GM18867 (cell line): ENCODE results near the gene MEA1.
"Not testable (repeated sequence)": the region's sequence is repeated elsewhere in the genome, so short reads cannot be mapped to it uniquely, and the experiment has no call there.

Experiments used
- ATAC-seq: cut with Tn5 transposase; IDR thresholded peaks from one replicate; pipeline ENCODE4 v1.9.1; 2021; ENCODE audit warnings: mild to moderate bottlenecking, moderate library complexity; ENCODE audit not compliant: unreplicated experiment

The MEA1 gene

GRCh38 chr6:43013097-43013842, 476 bp downstream of the MEA1 start:
- ATAC-seq, result peak; percentile 6

- ATAC-seq, result no peak
Measured at GRCh38 chr6:43012364-43012763, 1.4 kb downstream of the MEA1 start.

GRCh38 chr6:43011207-43011606, 2.5 kb downstream of the MEA1 start:
- ATAC-seq, result no peak

DNA sequence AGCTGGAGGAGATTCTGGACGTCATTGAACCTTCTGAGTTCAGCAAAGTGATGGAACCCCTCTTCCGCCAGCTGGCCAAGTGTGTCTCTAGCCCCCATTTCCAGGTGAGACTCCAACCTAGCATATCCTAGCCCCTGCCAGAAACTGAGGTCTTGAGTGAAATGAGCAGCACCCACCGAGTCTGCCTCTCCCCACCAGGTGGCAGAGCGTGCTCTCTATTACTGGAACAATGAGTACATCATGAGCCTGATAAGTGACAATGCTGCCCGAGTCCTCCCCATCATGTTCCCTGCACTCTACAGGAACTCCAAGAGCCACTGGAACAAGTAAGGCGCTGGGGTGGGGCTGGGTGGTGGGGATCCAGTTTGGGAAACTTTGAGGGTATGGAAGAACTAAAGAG, 4.6 kb downstream of the MEA1 start:
- ATAC-seq, result no peak

GRCh38 chr6:43007126-43007525, 6.6 kb downstream of the MEA1 start:
- no peak for ATAC-seq

- no peak for ATAC-seq
Measured at GRCh38 chr6:43006251-43006650, 7.5 kb downstream of the MEA1 start.

DNA sequence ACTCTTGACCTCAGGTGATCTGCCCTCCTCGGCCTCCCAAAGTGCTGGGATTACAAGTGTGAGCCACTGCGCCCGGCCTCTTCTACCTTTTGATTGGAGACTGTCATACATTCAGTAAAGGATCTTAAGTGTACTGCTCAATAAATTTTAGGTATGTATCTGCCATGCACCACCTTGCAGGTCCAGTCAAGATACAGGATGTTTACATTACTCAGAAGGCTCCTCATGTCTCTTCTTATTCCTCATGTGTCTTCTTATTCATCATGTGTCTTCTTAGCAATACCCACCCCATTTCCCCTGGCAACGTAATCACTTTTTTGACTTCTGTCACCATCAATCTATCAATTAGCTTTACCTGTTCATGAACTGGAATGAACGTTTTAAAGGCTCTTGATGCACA, 7.9 kb downstream of the MEA1 start:
- ATAC-seq, result no peak

DNA sequence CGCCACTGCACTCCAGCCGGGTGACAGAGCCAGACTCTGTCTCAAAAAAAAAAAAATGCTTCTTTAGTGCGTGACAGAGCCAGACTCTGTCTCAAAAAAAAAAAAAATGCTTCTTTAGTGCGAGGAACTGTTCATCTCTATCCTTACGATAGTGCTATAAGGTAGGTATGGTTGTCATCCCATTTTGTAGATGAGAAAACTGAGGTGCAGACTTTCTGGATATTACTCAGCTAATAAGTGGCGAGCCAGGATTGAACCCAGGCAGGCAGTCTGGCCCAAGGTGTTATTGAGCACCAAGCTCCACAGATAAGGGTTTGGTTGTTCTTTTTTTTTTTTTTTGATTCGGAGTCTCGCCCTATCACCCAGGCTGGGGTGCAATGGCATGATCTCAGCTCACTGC, 11.9 kb downstream of the MEA1 start:
- no peak for ATAC-seq

GRCh38 chr6:42998205-42998604, 15.5 kb downstream of the MEA1 start:
- ATAC-seq, result not testable (repeated sequence)

DNA sequence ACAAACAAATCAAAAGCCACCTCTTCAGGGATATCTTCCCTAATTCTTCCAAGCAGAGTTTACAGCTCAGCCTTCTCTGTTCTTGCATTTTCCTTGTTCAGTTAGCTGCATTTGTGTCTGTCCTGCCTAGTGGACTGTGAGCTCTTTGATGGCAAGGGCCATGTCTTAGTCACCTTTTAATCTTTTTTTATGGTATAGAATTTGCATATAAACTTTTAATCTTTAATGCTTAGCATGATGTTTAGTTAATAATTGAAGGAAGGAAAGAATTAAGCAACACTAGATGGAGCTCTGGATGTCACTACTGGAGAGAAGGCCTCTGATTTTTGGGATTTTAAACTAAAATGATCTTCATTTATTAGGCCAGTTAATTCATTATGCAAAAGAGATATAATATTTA, 17.2 kb downstream of the MEA1 start:
- ATAC-seq, result no peak

- ATAC-seq, result no peak
Measured at GRCh38 chr6:42993445-42993844, 20.3 kb downstream of the MEA1 start.

DNA sequence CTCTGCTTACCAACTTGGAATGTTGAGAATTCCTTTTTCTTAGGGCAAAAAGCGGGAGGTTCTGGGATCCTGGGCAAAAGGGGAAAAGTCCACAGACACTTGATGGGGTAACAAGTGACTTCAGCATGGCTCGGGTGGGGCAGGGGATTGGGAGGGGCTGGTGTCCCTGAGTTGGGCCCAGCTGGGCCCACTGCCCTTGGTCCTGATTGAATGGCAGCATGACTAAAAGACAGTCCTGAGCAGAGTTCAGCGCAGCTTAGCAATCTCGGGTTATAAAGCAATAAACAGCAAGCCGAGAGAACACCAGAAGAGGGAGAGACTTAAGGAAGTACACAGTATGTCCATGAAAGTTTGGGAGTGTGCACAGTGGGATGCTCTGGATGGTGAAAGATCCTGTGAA, 23.8 kb downstream of the MEA1 start:
- ATAC-seq, result no peak

DNA sequence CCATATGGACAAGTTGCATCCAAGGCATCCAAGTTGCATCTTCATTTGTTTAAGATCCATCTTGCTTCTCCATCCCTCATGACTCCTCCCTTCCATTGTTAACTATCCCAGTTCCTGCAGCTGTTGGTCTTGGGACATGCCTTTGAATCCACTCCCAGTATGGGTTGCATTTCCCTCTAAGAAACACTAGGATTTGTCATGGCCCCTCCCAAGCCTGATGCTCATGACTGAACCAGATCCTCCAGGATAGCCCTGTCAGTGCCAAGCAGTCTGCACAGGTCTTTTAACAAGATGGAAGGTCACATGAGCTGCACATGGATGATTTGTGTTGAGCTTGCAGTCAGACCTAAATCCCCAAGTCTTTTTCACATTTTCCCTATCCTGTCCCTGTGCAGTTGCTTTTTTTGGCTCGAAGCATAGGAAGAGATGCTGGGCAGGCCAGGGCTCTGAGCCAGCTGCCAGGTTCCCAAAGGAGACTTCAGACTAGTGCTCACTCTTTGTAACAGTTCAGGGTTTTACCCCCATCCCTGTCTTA, 25.2 kb downstream of the MEA1 start:
- ATAC-seq, result no peak

DNA sequence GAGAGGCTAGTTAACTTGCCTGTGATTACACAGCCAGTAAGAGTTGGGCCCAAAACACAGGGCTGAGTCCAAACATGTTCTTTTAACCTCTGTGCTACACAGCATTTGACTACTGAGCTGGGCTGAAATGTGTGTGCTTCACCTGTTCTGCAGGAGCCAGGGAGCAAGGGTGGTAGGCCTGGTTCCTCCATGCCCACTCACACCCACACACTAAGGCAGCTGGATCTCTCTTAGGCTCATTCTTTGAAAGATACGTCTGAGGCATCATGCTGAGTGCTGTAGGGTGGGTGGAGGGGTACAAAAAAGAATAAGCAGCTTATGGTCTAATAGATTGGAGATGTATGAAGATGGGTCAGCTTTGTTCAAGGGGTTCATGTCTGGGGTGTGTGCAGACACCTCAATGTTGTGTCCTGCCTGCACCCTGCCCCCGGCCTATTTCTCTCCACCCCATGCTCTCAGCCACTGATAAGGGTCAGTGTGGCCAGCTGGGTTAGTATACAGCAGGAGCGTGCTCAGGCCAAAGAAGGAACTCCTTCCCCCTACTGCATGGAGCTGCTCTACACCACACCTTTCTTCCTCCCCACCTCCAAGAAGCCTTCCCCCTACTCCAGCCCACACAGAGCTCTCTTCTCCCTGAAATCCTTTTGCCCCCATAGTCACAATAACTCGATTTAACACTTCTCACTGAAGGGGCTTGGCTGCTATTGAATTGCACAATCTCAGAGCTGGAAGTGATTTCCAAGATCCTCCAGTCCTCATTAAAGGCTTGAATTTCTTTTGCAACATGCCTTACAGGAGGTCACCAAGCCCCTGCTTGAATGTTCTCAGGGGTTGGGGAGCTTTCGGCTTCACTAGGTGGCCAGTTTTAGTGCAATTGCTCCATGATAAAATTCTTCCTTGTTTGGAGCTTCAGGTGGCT, 26.0 kb downstream of the MEA1 start:
- no peak for ATAC-seq

DNA sequence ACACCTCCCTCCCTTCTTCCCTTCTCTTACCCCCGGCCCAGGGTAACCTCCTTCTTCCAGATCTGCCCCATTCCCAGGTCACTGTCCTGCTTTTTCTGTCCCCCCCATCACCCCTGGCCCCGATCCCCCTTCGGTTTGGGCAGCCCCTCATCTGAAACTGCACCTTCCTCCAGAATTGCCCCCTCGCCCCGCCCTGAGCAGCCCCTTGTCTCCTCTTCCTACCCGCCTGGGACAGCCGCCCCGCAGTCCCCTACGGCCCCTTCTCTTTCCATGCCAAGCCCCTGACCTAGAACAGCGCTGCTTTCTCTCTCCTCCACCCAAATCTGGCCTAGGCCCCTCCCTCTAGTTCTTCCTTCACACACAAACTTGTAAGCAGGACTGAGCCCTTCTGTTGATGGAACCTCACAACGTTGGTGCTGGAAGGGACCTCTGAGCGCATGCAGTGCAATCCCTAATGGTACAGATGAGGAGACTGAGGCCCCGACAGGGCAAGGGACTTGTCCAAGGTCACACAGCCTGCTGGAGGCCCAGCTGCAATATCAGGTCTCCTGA, 28.7 kb downstream of the MEA1 start:
- no peak for ATAC-seq

GRCh38 chr6:42984001-42984923, 29.5 kb downstream of the MEA1 start, which contains the start of gene PPP2R5D:
Gene PPP2R5D, plus strand, starts transcription at chr6:42984570. Its CDS starts 108 bp downstream, at chr6:42984678.
- peak; percentile 92 for ATAC-seq

- ATAC-seq, result no peak
Measured at GRCh38 chr6:42981836-42982235, 31.9 kb downstream of the MEA1 start.

- no peak for ATAC-seq
Measured at GRCh38 chr6:42979523-42980177, 34.1 kb downstream of the MEA1 start.

- ATAC-seq, result peak; percentile 88
Measured at GRCh38 chr6:42978839-42979522, 34.8 kb downstream of the MEA1 start, which contains the start of gene PEX6. Gene PEX6, minus strand, starts transcription at chr6:42979181. Its CDS starts 31 bp downstream, at chr6:42979150.
